ENCODE results near the gene BTNL2.
A peak's percentile ranks its signal among the peaks of the same experiment; 100 is the strongest.

Gene BTNL2

GRCh38 chr6:32415521-32416019 lies 8.6 kb upstream of the BTNL2 start:
- H3K27ac ChIP-seq: no peak overlapping the region
- no peak for TF ChIP-seq ZFX (IDR thresholded peaks at IDR 0.05)
- TF ChIP-seq, protein P1, sequence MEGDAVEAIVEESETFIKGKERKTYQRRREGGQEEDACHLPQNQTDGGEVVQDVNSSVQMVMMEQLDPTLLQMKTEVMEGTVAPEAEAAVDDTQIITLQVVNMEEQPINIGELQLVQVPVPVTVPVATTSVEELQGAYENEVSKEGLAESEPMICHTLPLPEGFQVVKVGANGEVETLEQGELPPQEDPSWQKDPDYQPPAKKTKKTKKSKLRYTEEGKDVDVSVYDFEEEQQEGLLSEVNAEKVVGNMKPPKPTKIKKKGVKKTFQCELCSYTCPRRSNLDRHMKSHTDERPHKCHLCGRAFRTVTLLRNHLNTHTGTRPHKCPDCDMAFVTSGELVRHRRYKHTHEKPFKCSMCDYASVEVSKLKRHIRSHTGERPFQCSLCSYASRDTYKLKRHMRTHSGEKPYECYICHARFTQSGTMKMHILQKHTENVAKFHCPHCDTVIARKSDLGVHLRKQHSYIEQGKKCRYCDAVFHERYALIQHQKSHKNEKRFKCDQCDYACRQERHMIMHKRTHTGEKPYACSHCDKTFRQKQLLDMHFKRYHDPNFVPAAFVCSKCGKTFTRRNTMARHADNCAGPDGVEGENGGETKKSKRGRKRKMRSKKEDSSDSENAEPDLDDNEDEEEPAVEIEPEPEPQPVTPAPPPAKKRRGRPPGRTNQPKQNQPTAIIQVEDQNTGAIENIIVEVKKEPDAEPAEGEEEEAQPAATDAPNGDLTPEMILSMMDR (conservative IDR thresholded peaks at IDR 0.05): peak; percentile 99

- H3K27ac ChIP-seq: no peak overlapping the region
Observed at GRCh38 chr6:32413427-32414047, 6.6 kb upstream of the BTNL2 start.

DNA sequence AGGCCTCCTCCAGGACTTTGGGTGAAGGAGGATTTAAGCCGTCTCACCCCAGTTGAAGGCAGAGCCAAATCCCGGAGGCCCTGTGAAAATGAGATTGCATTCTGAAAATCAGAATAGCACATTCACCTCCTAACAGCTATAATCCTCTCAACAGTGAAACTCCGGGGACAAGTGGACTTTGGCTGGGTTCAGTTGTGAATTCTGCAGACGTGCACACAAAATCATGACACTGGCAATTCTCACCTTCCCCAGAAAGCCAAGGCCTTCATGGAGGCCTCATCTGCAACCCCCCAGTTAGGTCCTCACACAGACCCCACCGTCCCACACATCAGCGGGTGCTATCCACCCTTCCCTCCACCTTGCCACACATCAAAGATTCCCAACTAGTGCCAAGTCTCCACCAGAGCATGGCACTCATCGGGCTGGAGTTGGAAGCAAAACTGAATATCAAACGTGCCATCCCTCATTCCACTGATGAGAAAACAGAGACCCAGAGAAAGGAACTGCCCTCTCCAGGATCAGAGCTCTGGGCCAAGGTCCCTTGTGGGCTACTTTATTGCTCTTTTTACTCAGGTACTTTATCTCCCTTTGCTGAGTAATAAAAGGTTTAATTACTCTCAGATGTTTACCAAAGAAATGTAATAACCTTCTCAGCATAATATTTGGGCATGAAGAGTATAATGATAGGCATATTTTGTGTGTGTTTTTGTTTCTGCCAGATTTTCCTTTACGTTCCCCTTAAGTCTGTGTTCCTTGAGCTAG lies 4.8 kb upstream of the BTNL2 start:
- H3K27ac ChIP-seq: no peak overlapping the region
- TF ChIP-seq ZFX (IDR thresholded peaks at IDR 0.05): no peak
- TF ChIP-seq, protein P1 (conservative IDR thresholded peaks at IDR 0.05): no peak

More at GRCh38 chr6:32413427-32414047, 6.6 kb upstream of the BTNL2 start:
- no peak for TF ChIP-seq ZFX (IDR thresholded peaks at IDR 0.05)
- TF ChIP-seq, protein P1 (conservative IDR thresholded peaks at IDR 0.05): peak; percentile 97

DNA sequence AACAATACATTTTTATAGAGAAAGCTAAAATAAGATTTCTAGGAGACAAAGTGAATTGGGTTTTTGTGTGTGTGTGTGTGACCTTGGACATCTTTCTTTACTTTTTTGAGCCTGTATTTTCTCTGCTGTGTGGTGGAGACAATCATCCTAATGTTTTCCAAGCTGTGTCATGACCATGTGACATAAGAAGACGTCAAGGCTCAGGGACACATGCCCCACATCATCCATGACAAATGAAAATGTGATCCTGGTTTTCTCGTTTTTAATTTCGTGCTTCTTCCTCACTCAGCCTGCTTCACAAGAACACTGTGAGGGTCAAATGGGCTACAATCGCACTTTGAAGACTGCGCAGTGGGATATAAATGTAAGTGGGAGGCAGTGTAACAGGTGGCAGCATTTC lies 3.9 kb upstream of the BTNL2 start:
- TF ChIP-seq ZFX (IDR thresholded peaks at IDR 0.05): no peak
- TF ChIP-seq, protein P1 (conservative IDR thresholded peaks at IDR 0.05): no peak
- no peak overlapping the region for H3K27ac ChIP-seq

DNA sequence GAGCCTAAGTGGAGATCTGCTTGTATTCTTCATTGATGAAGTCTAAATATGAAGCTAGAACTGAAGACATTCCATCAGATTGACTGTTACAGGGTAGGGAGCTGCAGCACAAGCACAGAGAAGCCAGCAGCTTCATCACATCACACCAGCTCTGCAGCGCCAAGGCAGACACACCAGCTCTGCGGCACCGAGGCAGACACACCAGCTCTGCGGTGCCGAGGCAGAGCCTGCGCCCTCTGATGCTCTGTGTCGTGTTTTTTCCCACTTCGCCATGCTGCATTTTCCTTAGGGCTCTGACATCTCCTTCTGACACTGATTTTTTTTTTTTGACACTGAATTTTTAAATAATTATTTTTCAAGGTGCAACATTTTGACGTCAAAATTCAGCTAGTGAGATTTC lies 784 bp downstream of the BTNL2 start:
- TF ChIP-seq ZFX (IDR thresholded peaks at IDR 0.05): no peak
- TF ChIP-seq, protein P1 (conservative IDR thresholded peaks at IDR 0.05): no peak
- no peak overlapping the region for H3K27ac ChIP-seq

DNA sequence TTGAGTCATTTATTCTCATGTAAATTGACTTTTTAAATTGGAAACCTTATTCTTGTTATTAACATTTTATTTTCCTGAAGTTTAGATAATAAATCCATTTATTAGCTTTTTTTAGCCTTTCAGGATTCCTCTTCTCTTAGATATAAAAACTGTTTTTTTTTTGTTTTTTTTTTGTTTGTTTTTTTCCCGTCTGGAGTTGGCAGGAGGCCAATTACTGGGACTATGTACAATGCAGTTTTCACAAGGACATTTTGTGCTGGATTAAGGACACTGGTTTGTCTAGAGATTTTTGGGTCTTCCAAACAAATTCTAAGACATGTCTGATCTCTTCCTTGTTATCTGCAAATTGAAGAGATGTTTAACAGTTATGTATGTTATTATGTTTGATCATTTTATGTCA lies 1.3 kb downstream of the BTNL2 start:
- H3K27ac ChIP-seq: no peak overlapping the region
- TF ChIP-seq ZFX (IDR thresholded peaks at IDR 0.05): no peak
- TF ChIP-seq, protein P1 (conservative IDR thresholded peaks at IDR 0.05): no peak

- TF ChIP-seq, protein P1 (conservative IDR thresholded peaks at IDR 0.05): no peak
- no peak for TF ChIP-seq ZFX (IDR thresholded peaks at IDR 0.05)
- H3K27ac ChIP-seq: no peak overlapping the region
Observed at GRCh38 chr6:32402812-32403211, 4.2 kb downstream of the BTNL2 start.

Measured in C4-2B (cell line).